Karpas-422 (cell line): Measurements from ENCODE around the gene SFRP2. TPM values are rescaled to one million over a fixed set of nuclear protein-coding genes. Genes with fewer than 3 reads are reported as not detected.

ENCODE experiments used
- DNase-seq: peaks from one replicate; pipeline ENCODE4 v3.0.0-alpha.2; 2015
- H2AFZ ChIP-seq: fragments of 200-600 bp; sonication (generic); 2 replicates; pipeline ENCODE4 v1.6.1; 2014; ENCODE audit warnings: antibody characterized with exemption, low read length, mixed read lengths
- H3K27ac ChIP-seq: fragments of 200-600 bp; sonication (generic); 2 replicates; pipeline ENCODE4 v1.5.1; 2014; ENCODE audit warnings: mild to moderate bottlenecking, low read length, moderate library complexity
- H3K27me3 ChIP-seq: fragments of 200-600 bp; sonication (generic); 2 replicates; pipeline ENCODE4 v1.6.1; 2014; ENCODE audit warnings: low read length, mixed read lengths
- H3K36me3 ChIP-seq: fragments of 200-600 bp; sonication (generic); 2 replicates; pipeline ENCODE4 v1.6.1; 2014; ENCODE audit warnings: low read length, mixed read lengths; ENCODE audit not compliant: insufficient read depth
- H3K4me1 ChIP-seq: fragments of 200-600 bp; sonication (generic); 2 replicates; pipeline ENCODE4 v1.6.1; 2014; ENCODE audit warnings: mild to moderate bottlenecking, low read length, mixed read lengths
- H3K4me2 ChIP-seq: fragments of 200-600 bp; sonication (generic); 2 replicates; pipeline ENCODE4 v1.6.1; 2014; ENCODE audit warnings: low read length, low read depth, mild to moderate bottlenecking; ENCODE audit not compliant: poor library complexity, severe bottlenecking
- H3K4me3 ChIP-seq: fragments of 200-600 bp; sonication (generic); 2 replicates; pipeline ENCODE4 v1.5.1; 2014; ENCODE audit warnings: mild to moderate bottlenecking, antibody characterized with exemption, low read length, mixed read lengths
- H3K79me2 ChIP-seq: fragments of 200-600 bp; sonication (generic); 2 replicates; pipeline ENCODE4 v1.6.1; 2014; ENCODE audit warnings: mild to moderate bottlenecking, low read length, mixed read lengths
- H3K9ac ChIP-seq: fragments of 200-600 bp; sonication (generic); 2 replicates; pipeline ENCODE4 v1.6.0; 2014; ENCODE audit warnings: low read length
- H3K9me2 ChIP-seq: fragments of 200-600 bp; sonication (generic), shearing (Covaris generic); replicated peaks from 2 replicates; pipeline ENCODE4 v1.6.0; 2014; ENCODE audit warnings: mild to moderate bottlenecking, low read length, moderate library complexity; ENCODE audit not compliant: insufficient read depth
- H3K9me3 ChIP-seq: fragments of 300-700, 200-600 bp; sonication (generic); 2 replicates; pipeline ENCODE4 v1.6.1; 2014; ENCODE audit warnings: low read length, mixed read lengths
- H4K20me1 ChIP-seq: fragments of 200-600 bp; sonication (generic); 2 replicates; pipeline ENCODE4 v1.6.1; 2014; ENCODE audit warnings: mild to moderate bottlenecking, antibody characterized with exemption, low read length, low read depth; ENCODE audit not compliant: insufficient read depth
- total RNA-seq: library from RNA; depleted of rRNA; stranded (reverse); fragments of >200 nt; shearing (Covaris generic); gene quantifications from 2 replicates; pipeline ENCODE4 v1.2.3, GENCODE V29; 2014; ENCODE audit warnings: low replicate concordance

The SFRP2 gene
- total RNA-seq, 1 experiment from 2014 or later = not detected

- H3K9ac ChIP-seq = no peak overlapping the region
- no peak for DNase-seq
- H3K9me2 ChIP-seq = no peaks in the 10 kb centered on the region
- H3K4me3 ChIP-seq = no peak overlapping the region
- no peaks in the 10 kb centered on the region for H3K4me1 ChIP-seq
- H3K9me3 ChIP-seq = no peaks in the 10 kb centered on the region
- H3K4me2 ChIP-seq = no peak overlapping the region
- peaks cover 3% of the 10 kb centered on the region; the same call in 1 of the 2 replicates for H3K27me3 ChIP-seq
- H3K36me3 ChIP-seq = no peaks in the 10 kb centered on the region
- H2AFZ ChIP-seq = no peak overlapping the region
- no peak overlapping the region for H3K27ac ChIP-seq
- no peaks in the 10 kb centered on the region for H3K79me2 ChIP-seq
- H4K20me1 ChIP-seq = no peaks in the 10 kb centered on the region
These were observed 19.3 kb upstream of the SFRP2 start for GRCh38 chr4:153808175-153808574.

DNA sequence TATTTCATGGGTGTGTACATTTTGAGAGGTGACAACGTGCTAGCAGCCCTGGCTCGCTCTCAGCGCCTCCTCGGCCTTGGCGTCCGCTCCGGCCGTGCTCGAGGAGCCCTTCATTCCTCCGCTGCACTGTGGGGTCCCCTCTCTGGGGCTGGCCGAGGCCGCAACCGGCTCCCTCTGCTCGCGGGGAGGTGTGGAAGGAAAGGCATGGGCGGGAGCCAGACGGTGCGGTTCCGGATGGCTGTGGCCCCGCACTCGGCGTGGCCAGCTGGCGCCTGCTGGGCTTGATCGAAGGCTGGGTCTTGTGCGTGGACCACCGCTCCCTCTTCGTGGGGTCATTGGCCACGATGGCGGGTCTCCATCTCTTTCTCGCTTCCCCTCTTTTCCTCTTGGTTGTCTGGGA, 17.2 kb upstream of the SFRP2 start:
- no peak overlapping the region for H2AFZ ChIP-seq
- H3K4me1 ChIP-seq = no peaks in the 10 kb centered on the region
- H3K79me2 ChIP-seq = no peaks in the 10 kb centered on the region
- DNase-seq = no peak
- H3K4me3 ChIP-seq = no peak overlapping the region
- no peaks in the 10 kb centered on the region for H4K20me1 ChIP-seq
- no peaks in the 10 kb centered on the region for H3K9me2 ChIP-seq
- H3K36me3 ChIP-seq = no peaks in the 10 kb centered on the region
- H3K9ac ChIP-seq = no peak overlapping the region
- H3K9me3 ChIP-seq = no peaks in the 10 kb centered on the region
- no peak overlapping the region for H3K27ac ChIP-seq
- peaks cover 3% of the 10 kb centered on the region; the same call in 1 of the 2 replicates for H3K27me3 ChIP-seq
- no peak overlapping the region for H3K4me2 ChIP-seq

DNA sequence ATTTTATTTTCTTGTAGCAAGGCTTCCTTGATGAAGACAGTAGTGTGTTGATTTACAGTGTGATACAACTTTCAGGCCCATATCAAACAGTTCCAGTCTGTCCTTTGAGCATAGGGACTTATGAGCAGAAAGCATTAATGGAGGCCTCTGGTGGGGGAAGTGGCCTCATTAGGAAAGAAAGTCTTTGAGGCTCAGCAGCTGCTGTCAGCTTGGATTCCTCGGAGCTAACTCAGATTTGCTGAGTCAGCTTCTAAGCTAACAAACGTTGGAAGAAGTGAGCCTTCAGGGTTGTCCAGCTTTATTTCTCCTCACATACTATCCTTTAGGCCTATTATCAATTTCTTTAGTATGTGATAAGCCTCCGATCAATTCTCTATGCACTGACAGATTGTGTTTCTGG, 15.8 kb upstream of the SFRP2 start:
- Histone ChIP-seq H3K36me3 (no peaks in the 10 kb centered on the region), H3K4me2 (no peak overlapping the region), H3K4me1 (no peaks in the 10 kb centered on the region), H3K9me3 (no peaks in the 10 kb centered on the region), H3K9me2 (no peaks in the 10 kb centered on the region), H2AFZ (no peak overlapping the region), H3K79me2 (no peaks in the 10 kb centered on the region), H3K27me3 (no peaks in the 10 kb centered on the region), H3K27ac (no peak overlapping the region), H3K9ac (no peak overlapping the region), H4K20me1 (no peaks in the 10 kb centered on the region), H3K4me3 (no peak overlapping the region)
- no peak for DNase-seq

DNA sequence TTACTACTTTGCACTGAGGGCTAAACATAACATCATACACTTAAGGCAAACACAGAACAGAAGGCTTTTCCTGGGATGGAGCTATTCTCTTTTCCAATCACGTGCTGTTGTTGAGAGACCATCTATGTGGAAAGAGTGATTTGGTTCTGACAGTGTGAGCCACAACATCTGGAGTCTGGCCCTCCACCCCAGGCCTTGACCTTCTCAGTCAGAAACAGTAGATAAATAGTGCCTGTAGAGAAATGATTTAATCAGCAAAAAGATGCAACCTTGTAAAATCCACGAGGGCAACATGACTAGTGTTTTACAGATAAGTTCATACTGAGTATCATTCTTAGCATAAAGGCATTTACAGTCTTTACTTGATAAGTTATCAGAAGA, 10.8 kb upstream of the SFRP2 start:
- Histone ChIP-seq H2AFZ (no peak overlapping the region), H3K9me3 (no peaks in the 10 kb centered on the region), H3K27ac (no peak overlapping the region), H3K79me2 (no peaks in the 10 kb centered on the region), H3K4me3 (no peak overlapping the region), H3K9ac (no peak overlapping the region), H3K4me2 (no peak overlapping the region), H3K9me2 (no peaks in the 10 kb centered on the region), H3K36me3 (no peaks in the 10 kb centered on the region), H3K4me1 (peaks cover 7% of the 10 kb centered on the region; the same call in 1 of the 2 replicates), H4K20me1 (no peaks in the 10 kb centered on the region), H3K27me3 (no peaks in the 10 kb centered on the region)
- no peak for DNase-seq

- no peak overlapping the region for H3K9ac ChIP-seq
These were observed 10.2 kb upstream of the SFRP2 start for GRCh38 chr4:153798901-153799693.

GRCh38 chr4:153798420-153798819, 9.5 kb upstream of the SFRP2 start:
- H4K20me1 ChIP-seq = no peaks in the 10 kb centered on the region
- no peaks in the 10 kb centered on the region for H3K9me3 ChIP-seq
- no peak for DNase-seq
- no peaks in the 10 kb centered on the region for H3K79me2 ChIP-seq
- no peaks in the 10 kb centered on the region for H3K9me2 ChIP-seq
- H2AFZ ChIP-seq = no peak overlapping the region
- no peak overlapping the region for H3K4me2 ChIP-seq
- no peaks in the 10 kb centered on the region for H3K27me3 ChIP-seq
- peaks cover 7% of the 10 kb centered on the region; the same call in 1 of the 2 replicates for H3K4me1 ChIP-seq
- no peak overlapping the region for H3K4me3 ChIP-seq
- no peak overlapping the region for H3K27ac ChIP-seq
- H3K36me3 ChIP-seq = no peaks in the 10 kb centered on the region
- H3K9ac ChIP-seq = no peak overlapping the region

More at GRCh38 chr4:153798901-153799693, 10.2 kb upstream of the SFRP2 start:
- H3K27me3 ChIP-seq = no peaks in the 10 kb centered on the region
- no peak overlapping the region for H3K4me2 ChIP-seq
- H3K27ac ChIP-seq = no peak overlapping the region
- no peaks in the 10 kb centered on the region for H3K36me3 ChIP-seq
- no peaks in the 10 kb centered on the region for H3K79me2 ChIP-seq
- DNase-seq = no peak
- no peaks in the 10 kb centered on the region for H4K20me1 ChIP-seq
- H2AFZ ChIP-seq = no peak overlapping the region
- H3K9me3 ChIP-seq = no peaks in the 10 kb centered on the region
- no peak overlapping the region for H3K4me3 ChIP-seq
- peaks cover 7% of the 10 kb centered on the region; the same call in 1 of the 2 replicates for H3K4me1 ChIP-seq
- H3K9me2 ChIP-seq = no peaks in the 10 kb centered on the region

- DNase-seq = no peak
- Histone ChIP-seq H3K4me3 (no peak overlapping the region), H3K27me3 (no peaks in the 10 kb centered on the region), H3K4me1 (peaks cover 7% of the 10 kb centered on the region; the same call in 1 of the 2 replicates), H3K9ac (no peak overlapping the region), H3K9me3 (no peaks in the 10 kb centered on the region), H3K4me2 (no peak overlapping the region), H2AFZ (no peak overlapping the region), H3K36me3 (no peaks in the 10 kb centered on the region), H4K20me1 (no peaks in the 10 kb centered on the region), H3K27ac (no peak overlapping the region), H3K79me2 (no peaks in the 10 kb centered on the region), H3K9me2 (no peaks in the 10 kb centered on the region)
These were observed 5.1 kb upstream of the SFRP2 start for GRCh38 chr4:153794006-153794405.

- Histone ChIP-seq H2AFZ (no peak overlapping the region), H3K27ac (no peak overlapping the region), H3K9ac (no peak overlapping the region), H3K4me2 (no peak overlapping the region), H3K36me3 (no peaks in the 10 kb centered on the region), H3K9me2 (no peaks in the 10 kb centered on the region), H3K9me3 (no peaks in the 10 kb centered on the region), H3K79me2 (no peaks in the 10 kb centered on the region), H3K27me3 (no peaks in the 10 kb centered on the region), H3K4me3 (no peak overlapping the region), H3K4me1 (no peaks in the 10 kb centered on the region), H4K20me1 (no peaks in the 10 kb centered on the region)
- DNase-seq = no peak
These were observed 3.9 kb upstream of the SFRP2 start for GRCh38 chr4:153792618-153793247.
